Measurements from ENCODE around the gene C20orf141.

GRCh38 chr20:2804041-2804828 is 10.6 kb upstream of the C20orf141 start:
- TF ChIP-seq CTCF (IDR thresholded peaks at IDR 0.05) = no peak
- TF ChIP-seq POLR2A (IDR thresholded peaks at IDR 0.05) = no peak
- TF ChIP-seq POLR2AphosphoS5 (IDR thresholded peaks at IDR 0.05) = no peak
- TF ChIP-seq EP300 (IDR thresholded peaks at IDR 0.05) = no peak
